ENCODE data around the gene CACNA1C. TPM values are rescaled to one million over a fixed set of nuclear protein-coding genes. Genes with fewer than 3 reads are reported as not detected.

The CACNA1C gene
- total RNA-seq, 1 donor = 16.6 TPM

- no peak for DNase-seq (ENCODE audit: low read depth)
- no peak overlapping the region for H3K4me3 ChIP-seq (ENCODE audit: low read depth, low read length)
- TF ChIP-seq, protein P1, sequence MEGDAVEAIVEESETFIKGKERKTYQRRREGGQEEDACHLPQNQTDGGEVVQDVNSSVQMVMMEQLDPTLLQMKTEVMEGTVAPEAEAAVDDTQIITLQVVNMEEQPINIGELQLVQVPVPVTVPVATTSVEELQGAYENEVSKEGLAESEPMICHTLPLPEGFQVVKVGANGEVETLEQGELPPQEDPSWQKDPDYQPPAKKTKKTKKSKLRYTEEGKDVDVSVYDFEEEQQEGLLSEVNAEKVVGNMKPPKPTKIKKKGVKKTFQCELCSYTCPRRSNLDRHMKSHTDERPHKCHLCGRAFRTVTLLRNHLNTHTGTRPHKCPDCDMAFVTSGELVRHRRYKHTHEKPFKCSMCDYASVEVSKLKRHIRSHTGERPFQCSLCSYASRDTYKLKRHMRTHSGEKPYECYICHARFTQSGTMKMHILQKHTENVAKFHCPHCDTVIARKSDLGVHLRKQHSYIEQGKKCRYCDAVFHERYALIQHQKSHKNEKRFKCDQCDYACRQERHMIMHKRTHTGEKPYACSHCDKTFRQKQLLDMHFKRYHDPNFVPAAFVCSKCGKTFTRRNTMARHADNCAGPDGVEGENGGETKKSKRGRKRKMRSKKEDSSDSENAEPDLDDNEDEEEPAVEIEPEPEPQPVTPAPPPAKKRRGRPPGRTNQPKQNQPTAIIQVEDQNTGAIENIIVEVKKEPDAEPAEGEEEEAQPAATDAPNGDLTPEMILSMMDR (IDR thresholded peaks at IDR 0.05; ENCODE audit: insufficient read depth, low read length) = no peak
Measured at GRCh38 chr12:2383325-2384028, 330.7 kb downstream of the CACNA1C start.

DNA sequence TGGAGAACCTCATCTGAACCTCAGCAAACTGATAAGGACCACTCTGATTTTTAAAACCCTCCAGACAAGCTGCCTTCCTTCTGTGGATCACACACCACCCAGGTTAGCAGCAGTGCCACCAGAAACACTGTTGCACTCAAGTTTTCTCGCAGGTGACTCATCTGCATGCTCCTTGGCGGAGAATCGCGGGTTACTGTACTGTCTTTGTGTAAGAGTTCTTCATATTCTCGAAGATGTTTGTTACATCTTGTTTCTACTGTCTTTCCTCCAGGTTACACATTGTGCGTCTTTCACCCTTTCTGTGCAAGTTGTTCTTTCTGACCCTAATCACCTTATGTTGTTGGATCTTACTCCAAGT, 331.2 kb downstream of the CACNA1C start:
- peak; percentile 15 for DNase-seq (ENCODE audit: low read depth)
- no peak overlapping the region for H3K4me3 ChIP-seq (ENCODE audit: low read depth, low read length)
- TF ChIP-seq, protein P1 (IDR thresholded peaks at IDR 0.05; ENCODE audit: insufficient read depth, low read length) = no peak

- peak overlapping the region; percentile 55 for H3K4me3 ChIP-seq (ENCODE audit: low read depth, low read length)
- peak; percentile 89 for DNase-seq (ENCODE audit: low read depth)
- TF ChIP-seq, protein P1 (IDR thresholded peaks at IDR 0.05; ENCODE audit: insufficient read depth, low read length) = peak; percentile 40
Measured at GRCh38 chr12:2384533-2385351, 332.0 kb downstream of the CACNA1C start.

DNA sequence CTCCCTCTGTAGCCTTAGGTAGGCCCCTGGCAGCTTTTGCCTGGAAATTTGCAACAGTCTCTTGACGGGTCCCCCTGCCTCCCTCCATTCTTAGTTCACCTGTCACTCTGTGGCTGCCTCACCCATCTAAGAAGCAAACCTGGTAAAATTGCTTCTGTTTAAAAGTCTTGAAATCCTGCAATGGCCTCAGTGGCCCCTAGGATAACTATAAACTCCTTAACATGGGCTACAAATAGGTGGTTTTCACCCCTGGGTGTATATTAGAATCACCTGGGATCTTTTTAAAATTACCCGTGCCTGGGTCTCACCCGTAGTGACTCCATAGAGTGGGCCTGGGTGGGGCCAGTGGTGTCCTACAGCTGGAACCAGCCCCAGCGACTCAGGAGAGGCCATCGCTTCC, 332.7 kb downstream of the CACNA1C start:
- TF ChIP-seq, protein P1 (IDR thresholded peaks at IDR 0.05; ENCODE audit: insufficient read depth, low read length) = peak; percentile 16
- peak overlapping the region; percentile 55 for H3K4me3 ChIP-seq (ENCODE audit: low read depth, low read length)
- DNase-seq (ENCODE audit: low read depth) = no peak

DNA sequence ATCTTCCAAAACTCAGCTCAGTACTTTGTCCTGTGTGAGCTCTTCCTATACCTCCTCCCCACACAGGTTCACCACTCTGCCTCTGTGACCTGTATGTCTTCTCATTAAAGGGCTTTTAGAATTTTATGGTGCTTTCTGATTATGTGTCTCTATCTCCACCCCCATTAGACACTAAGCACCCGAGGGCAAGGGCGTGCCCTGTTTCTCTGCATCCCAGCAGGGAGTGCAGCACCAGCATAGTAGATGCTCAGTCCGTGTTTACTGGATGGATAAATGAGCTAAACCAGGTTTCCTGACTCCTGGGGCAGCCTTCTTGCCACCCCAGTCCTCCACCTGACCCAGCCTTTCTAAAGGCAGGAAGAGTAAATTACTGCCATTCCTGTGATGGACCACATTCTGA, 333.8 kb downstream of the CACNA1C start:
- no peak for DNase-seq (ENCODE audit: low read depth)
- TF ChIP-seq, protein P1 (IDR thresholded peaks at IDR 0.05; ENCODE audit: insufficient read depth, low read length) = no peak
- no peak overlapping the region for H3K4me3 ChIP-seq (ENCODE audit: low read depth, low read length)

DNA sequence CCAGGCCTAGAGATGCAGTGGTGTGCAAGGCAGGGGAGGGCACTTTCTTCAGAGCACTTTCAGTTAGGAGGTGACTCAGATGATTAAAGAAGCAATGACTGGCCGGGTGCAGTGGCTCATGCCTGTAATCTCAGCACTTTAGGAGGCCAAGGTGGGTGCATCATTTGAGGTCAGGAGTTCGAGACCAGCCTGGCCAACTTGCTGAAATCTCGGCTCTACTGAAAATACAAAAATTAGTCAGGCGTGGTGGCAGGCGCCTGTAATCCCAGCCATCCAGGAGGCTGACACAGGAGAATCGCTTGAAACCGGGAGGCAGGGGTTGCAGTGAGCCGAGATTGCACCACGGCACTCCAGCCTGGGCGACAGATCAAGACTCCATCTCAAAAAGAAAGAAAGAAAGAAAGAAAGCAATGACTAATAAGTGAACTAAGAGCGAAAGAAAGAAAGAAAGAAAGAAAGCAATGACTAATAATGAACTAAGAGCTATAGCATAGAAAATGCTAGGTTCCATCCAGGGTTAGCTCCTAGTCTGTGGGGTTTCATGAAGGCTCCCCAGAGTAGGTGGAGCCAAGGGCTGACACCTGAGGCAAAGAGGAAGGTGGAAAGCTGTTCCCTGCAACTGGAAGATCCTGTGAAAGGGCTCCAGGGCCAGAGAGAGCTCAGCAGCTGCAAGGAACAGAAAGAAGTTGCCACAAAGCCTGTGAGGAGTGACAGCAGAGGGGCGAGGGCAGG, 334.5 kb downstream of the CACNA1C start:
- TF ChIP-seq, protein P1 (IDR thresholded peaks at IDR 0.05; ENCODE audit: insufficient read depth, low read length) = no peak
- H3K4me3 ChIP-seq (ENCODE audit: low read depth, low read length) = no peak overlapping the region
- peak; percentile 60 for DNase-seq (ENCODE audit: low read depth)

All from fibroblast of the aortic adventitia (primary cell).